AML-193 (cell line): Measurements from ENCODE around the gene STX16.

Source experiments
- DNase-seq, 2 experiments: peaks; one replicate each; lab custom pipeline; 2025; lab: John Stamatoyannopoulos, UW

STX16 gene

GRCh38 chr20:58697867-58698703 is 47.0 kb downstream of the STX16 start:
- DNase-seq = no peak

- no peak for DNase-seq
These were observed 47.9 kb downstream of the STX16 start for GRCh38 chr20:58698741-58699622.

GRCh38 chr20:58699623-58700107 is 48.6 kb downstream of the STX16 start:
- DNase-seq = no peak

GRCh38 chr20:58700121-58700821 is 49.2 kb downstream of the STX16 start:
- DNase-seq = no peak

GRCh38 chr20:58700823-58701222 is 49.7 kb downstream of the STX16 start:
- no peak for DNase-seq

- no peak for DNase-seq
These were observed 50.5 kb downstream of the STX16 start for GRCh38 chr20:58701431-58702160.

GRCh38 chr20:58702161-58702510 is 51.1 kb downstream of the STX16 start:
- no peak for DNase-seq

GRCh38 chr20:58702859-58703648 is 52.0 kb downstream of the STX16 start:
- no peak for DNase-seq

- DNase-seq = no peak
These were observed 52.8 kb downstream of the STX16 start for GRCh38 chr20:58703765-58704371.

GRCh38 chr20:58705208-58705926 is 54.3 kb downstream of the STX16 start:
- DNase-seq = no peak

GRCh38 chr20:58706150-58706892 is 55.2 kb downstream of the STX16 start:
- no peak for DNase-seq

- DNase-seq = no peak
These were observed 56.0 kb downstream of the STX16 start for GRCh38 chr20:58706975-58707681.

- no peak for DNase-seq
These were observed 56.7 kb downstream of the STX16 start for GRCh38 chr20:58707770-58708169.

- DNase-seq = no peak
These were observed 57.3 kb downstream of the STX16 start for GRCh38 chr20:58708246-58708931.

GRCh38 chr20:58709013-58709702 is 58.1 kb downstream of the STX16 start:
- no peak for DNase-seq

- no peak for DNase-seq
These were observed 58.6 kb downstream of the STX16 start for GRCh38 chr20:58709703-58710039.
